K562 (cell line): ENCODE results near the gene TMEM92.

Experiments
- CTCF ChIP-seq, 3 experiments: IDR thresholded peaks in 2 of 3; conservative IDR thresholded peaks in 1 of 3; 2 replicates each; pipeline ENCODE4 v1.5.1; 2011 to 2012; ENCODE audit warnings: low read length in 3 of 3, mild to moderate bottlenecking in 3 of 3, control low read depth in 2 of 3, improper control_type of control experiment in 1 of 3, inconsistent platforms in 1 of 3, low read depth in 1 of 3, mixed read lengths in 1 of 3, moderate library complexity in 1 of 3; ENCODE audit not compliant: insufficient read depth in 2 of 3
- POLR2A ChIP-seq: fragments of 450-650 bp; conservative IDR thresholded peaks from 2 replicates; pipeline ENCODE4 v1.6.1; 2016

- TF ChIP-seq CTCF (IDR thresholded peaks at IDR 0.05 in 2 of 3, conservative IDR thresholded peaks at IDR 0.05 in 1 of 3; ENCODE audit: insufficient read depth in 2 of 3, low read depth in 1 of 3, low read length in 3 of 3) (no peak), POLR2A (no peak)
Observed at GRCh38 chr17:50274897-50275221, 593 bp downstream of the TMEM92 start.
